Activated T-helper 17 cell treated with anti-CD3 and anti-CD28 coated beads, Interleukin-2, amount 50 U/mL, for 72 hours (primary cell): ENCODE data around the gene TFAP2A. TPM values are rescaled to one million over a fixed set of nuclear protein-coding genes. Genes with fewer than 3 reads are reported as not detected.
A peak's percentile ranks its signal among the peaks of the same experiment; 100 is the strongest.

ENCODE experiments used
- ATAC-seq: fragments of 150-1000 bp; cut with Tn5 transposase; replicated peaks from 2 replicates; pipeline ENCODE4 v1.10.0; 2021; ENCODE audit warnings: mild to moderate bottlenecking, moderate library complexity
- H3K27ac Mint-ChIP-seq: one replicate; pipeline ENCODE4 v1.8.0; 2022; ENCODE audit warnings: mixed read lengths
- H3K27me3 Mint-ChIP-seq: one replicate; pipeline ENCODE4 v1.8.0; 2022; ENCODE audit warnings: mixed read lengths
- H3K36me3 Mint-ChIP-seq: one replicate; pipeline ENCODE4 v1.8.0; 2022; ENCODE audit warnings: low read depth, mild to moderate bottlenecking, mixed read lengths
- H3K4me1 Mint-ChIP-seq: one replicate; pipeline ENCODE4 v1.8.0; 2022; ENCODE audit warnings: mixed read lengths
- H3K4me3 Mint-ChIP-seq: one replicate; pipeline ENCODE4 v1.8.0; 2022; ENCODE audit warnings: mild to moderate bottlenecking, mixed read lengths
- H3K9me3 Mint-ChIP-seq: one replicate; pipeline ENCODE4 v1.8.0; 2022; ENCODE audit warnings: mixed read lengths
- total RNA-seq, 2 donors: library from RNA; stranded (reverse); gene quantifications; one replicate each; pipeline ENCODE4 v1.2.3, GENCODE V29; 2022

The TFAP2A gene
- total RNA-seq, 2 donors from 2014 or later: 0.52 TPM; not detected in 1

DNA sequence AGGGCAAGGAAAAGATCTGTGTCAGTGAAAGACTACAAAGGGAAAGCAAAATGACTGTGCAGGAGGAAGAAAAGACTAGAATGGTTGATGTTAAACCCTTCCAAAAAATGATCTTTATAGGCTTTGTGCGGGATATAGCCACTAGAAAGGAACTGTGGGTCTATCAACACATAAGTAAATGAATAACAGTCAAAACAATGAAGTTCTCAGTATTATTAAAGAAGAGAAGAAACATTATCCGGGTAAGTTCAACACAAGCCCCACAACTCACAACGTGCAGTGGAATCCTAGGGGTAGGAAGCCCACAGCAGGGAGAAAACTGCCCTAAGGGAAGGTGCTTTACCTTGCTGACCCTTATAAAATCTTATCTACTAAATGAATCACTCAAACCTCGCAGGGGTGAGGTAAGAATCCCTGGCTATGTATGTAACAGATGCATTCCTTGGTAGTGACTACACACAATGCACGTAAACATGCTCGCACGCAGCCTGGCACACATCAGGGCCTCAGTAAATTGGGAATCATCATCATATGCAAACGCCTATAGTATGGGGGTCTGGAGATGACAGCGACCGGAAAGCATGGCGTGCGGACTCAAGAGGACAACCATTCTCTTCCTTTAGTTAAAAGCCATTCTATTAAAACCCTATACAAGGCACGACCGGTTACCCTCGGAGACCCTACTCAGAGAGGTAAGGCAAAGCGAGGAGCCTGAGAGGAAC lies 11.3 kb downstream of the TFAP2A start:
- Mint-ChIP-seq H3K4me1 (no peaks in the 10 kb centered on the region), H3K4me3 (peak overlapping the region; percentile 68), H3K36me3 (peaks cover 7% of the 10 kb centered on the region), H3K27me3 (peaks cover 28% of the 10 kb centered on the region), H3K9me3 (peaks cover 12% of the 10 kb centered on the region), H3K27ac (no peak overlapping the region)
- ATAC-seq: peak; percentile 8

DNA sequence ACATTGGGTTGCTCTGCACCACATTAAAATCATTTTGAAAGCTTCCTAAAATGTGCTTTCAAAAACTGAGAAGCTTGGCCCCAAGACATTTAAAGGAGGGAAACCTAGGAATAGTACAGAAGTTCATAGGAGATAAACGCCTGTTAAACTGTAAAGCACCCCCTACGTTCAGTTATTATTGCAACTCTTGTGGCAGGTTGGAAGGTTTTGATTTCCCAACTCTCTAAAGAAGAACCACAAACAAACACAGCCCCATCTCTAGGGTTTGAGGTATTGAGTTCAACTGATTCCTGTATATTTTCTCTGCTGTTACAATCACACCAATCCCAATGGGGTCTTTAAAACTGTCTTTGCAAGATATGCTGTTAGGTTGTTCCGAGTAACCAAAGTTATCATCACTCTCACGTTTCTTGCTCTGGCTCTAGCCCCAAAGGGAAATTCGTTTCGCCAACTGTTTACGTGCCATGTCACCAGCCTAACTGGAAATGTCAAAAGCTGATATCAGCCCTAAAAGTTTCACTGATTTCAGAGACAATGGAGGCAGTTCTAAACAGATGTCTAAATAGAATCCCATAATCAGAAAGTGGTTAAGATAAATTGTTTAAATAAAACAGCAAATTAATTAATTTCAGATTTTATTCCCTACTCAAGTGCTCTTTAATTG lies 12.1 kb downstream of the TFAP2A start:
- Mint-ChIP-seq H3K36me3 (peaks cover 7% of the 10 kb centered on the region), H3K9me3 (peaks cover 12% of the 10 kb centered on the region), H3K4me1 (no peaks in the 10 kb centered on the region), H3K4me3 (peak overlapping the region; percentile 68), H3K27ac (no peak overlapping the region), H3K27me3 (peaks cover 28% of the 10 kb centered on the region)
- ATAC-seq: no peak

DNA sequence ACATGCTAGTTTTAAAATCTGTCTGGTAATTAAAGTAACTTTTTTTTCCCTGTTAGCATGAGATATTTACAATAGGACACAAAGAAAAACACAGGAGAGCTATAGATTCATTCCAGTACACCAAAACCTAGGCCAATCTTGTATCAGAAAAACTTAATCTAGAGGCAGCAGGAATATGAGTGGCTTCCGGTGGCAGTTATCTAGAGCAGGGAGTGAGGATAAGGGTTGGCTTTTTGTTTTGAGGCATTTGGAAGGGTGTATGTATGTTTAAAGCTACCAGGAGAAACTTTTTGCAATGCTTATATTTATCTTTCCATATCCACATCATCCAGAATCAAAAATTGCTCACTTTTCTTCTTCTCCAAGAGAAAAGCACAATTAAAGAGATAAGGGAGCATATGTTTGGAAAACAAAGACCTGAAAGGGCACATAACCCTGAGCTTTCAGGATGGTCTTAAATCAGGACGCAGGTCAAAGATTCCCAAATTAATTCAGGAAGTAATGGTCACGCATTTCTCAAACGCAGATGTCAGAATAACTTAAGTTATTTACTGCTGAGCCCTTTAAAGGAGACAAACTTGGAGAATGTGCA lies 13.1 kb downstream of the TFAP2A start:
- H3K27ac Mint-ChIP-seq: no peak overlapping the region
- H3K9me3 Mint-ChIP-seq: peaks cover 16% of the 10 kb centered on the region
- H3K27me3 Mint-ChIP-seq: peaks cover 31% of the 10 kb centered on the region
- no peak for ATAC-seq
- no peak overlapping the region for H3K4me3 Mint-ChIP-seq
- H3K36me3 Mint-ChIP-seq: peaks cover 7% of the 10 kb centered on the region
- no peaks in the 10 kb centered on the region for H3K4me1 Mint-ChIP-seq

DNA sequence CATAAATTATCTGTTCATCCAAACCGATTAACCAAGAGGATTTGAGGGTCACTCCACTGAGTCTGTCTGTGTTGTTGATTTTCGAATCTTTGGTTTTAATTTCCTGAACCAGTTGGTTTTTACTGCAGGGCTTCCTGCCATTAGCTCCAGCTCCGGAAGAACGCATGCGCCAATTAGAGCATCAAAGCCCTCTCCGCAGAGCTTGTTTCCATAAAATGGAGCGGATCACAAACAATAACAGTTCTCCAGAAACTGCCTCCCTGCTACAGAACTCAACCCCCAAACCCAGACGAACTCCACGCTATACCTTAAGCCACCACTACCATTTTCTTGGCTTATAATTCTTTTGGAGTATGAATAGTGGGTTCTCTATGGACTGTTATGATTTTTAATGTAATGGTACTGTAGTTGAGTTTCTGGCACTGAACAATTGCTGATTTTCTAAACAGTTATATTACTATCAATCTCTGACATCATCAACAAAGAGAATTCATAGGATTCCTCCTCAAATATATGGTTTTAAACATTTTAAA lies 13.8 kb downstream of the TFAP2A start:
- Mint-ChIP-seq H3K4me1 (no peaks in the 10 kb centered on the region), H3K36me3 (peaks cover 7% of the 10 kb centered on the region)

DNA sequence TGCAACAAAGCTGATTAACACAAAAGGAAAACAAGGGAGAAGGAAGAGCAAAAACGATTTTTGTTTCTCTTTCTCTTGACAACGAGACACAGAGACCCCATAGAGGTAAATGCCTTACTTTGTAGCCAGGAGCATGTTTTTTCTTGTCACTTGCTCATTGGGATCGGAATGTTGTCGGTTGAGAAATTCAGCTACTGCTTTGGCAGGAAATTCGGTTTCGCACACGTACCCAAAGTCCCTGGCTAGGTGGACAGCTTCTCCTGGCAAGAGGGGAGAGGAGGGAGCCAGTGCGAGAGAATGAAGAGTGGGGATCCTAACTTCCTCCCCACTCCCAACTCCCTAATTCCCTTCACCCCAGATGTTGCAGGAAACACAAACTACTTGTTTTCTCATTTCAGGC lies 14.5 kb downstream of the TFAP2A start:
- no peak for ATAC-seq
- Mint-ChIP-seq H3K4me1 (no peaks in the 10 kb centered on the region), H3K27ac (no peak overlapping the region), H3K4me3 (no peak overlapping the region), H3K27me3 (peaks cover 43% of the 10 kb centered on the region), H3K36me3 (peaks cover 7% of the 10 kb centered on the region), H3K9me3 (peaks cover 16% of the 10 kb centered on the region)

More for the DNA sequence above, 13.8 kb downstream of the TFAP2A start:
- Mint-ChIP-seq H3K27me3 (peaks cover 35% of the 10 kb centered on the region), H3K9me3 (peaks cover 16% of the 10 kb centered on the region), H3K27ac (no peak overlapping the region), H3K4me3 (no peak overlapping the region)
- no peak for ATAC-seq

DNA sequence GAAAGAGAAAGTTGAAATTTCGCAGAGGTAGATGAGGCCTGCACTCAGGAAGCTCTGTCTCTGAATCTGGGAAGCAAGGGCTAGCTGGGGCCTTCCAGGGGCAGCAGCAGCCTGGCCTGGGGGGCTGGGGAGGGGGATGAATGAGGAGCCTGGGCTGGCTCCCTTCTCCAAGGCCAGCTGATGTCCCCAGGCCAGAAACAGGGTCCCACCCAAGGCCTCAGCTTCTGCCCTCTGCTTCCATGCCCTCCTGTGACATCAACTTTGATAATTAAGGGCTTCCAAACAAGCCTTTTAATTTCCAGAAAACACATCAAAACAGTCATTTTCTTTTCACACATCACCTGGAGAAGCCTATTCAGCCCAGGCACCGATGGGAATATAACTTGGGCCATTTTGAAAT lies 15.4 kb downstream of the TFAP2A start:
- Mint-ChIP-seq H3K36me3 (peaks cover 7% of the 10 kb centered on the region), H3K27ac (no peak overlapping the region), H3K4me1 (no peaks in the 10 kb centered on the region), H3K4me3 (no peak overlapping the region), H3K27me3 (peaks cover 49% of the 10 kb centered on the region), H3K9me3 (peaks cover 16% of the 10 kb centered on the region)
- no peak for ATAC-seq

DNA sequence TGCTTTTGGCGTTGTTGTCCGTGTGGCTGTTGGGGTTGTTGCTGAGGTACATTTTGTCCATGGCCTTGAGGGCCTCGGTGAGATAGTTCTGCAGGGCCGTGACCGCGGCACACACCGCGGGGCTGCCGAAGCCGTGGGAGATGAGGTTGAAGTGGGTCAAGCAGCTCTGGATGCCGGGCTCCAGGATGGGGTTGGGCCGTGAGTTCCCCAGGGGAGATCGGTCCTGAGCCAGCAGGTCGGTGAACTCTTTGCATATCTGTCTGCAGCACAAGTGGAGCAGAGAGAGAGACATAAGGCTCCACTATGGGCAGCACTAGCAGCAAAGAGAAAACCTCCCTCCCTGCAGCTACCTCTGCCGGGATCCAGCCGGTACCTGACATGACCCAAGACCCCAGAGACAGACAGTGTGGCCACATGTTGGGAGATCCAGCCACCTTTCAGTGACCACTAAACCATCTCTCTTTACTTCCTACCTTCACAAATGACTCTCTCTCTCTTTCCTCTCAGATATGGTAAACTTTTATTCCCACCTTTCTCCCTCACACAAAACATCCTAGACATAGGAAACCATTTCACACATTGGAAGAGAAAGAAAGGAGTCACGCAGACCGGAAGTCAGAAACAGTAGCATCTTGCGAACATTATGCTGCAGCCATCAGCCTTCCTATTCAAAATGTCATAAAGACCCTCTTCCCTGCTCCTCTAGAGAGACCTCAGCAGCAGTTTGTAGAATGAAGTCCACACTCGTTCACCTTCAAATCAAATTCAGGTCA lies 16.2 kb downstream of the TFAP2A start:
- H3K36me3 Mint-ChIP-seq: peaks cover 7% of the 10 kb centered on the region
- no peak for ATAC-seq
- no peaks in the 10 kb centered on the region for H3K4me1 Mint-ChIP-seq
- H3K27me3 Mint-ChIP-seq: peaks cover 57% of the 10 kb centered on the region
- H3K27ac Mint-ChIP-seq: no peak overlapping the region
- no peak overlapping the region for H3K4me3 Mint-ChIP-seq
- peaks cover 19% of the 10 kb centered on the region for H3K9me3 Mint-ChIP-seq

DNA sequence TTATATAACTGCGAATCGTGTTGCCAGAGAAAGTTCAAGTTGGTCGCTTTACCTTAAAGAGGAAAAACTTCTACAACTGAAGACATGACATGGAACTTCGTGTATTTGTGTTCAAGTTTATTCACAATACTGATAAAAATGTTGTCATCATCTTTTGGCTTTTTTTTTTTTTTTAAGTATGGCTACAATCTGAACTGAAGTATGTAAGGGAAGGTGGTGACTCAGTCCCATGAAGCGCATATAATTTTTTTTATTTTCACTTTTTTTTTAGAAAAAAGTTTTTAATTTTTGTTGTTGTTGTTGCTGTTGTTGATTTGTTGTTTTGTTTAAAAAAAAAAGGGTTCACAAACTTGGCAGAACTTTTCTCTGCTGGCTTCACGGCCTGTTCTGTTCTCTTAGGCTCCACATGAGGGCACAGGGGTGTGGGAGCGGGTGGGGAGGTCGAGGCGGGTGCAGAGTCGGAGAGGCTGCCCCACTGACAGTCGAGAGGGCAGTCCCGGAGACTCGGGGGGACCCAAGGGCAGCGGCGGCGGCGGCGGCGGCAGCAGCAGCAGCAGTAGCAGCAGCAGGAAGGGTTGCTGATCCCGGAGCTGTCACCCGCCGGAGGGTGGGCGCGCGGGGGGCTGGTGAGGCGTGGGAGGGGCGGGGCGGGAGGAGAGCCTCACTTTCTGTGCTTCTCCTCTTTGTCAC lies 17.0 kb downstream of the TFAP2A start:
- H3K9me3 Mint-ChIP-seq: peaks cover 16% of the 10 kb centered on the region
- no peaks in the 10 kb centered on the region for H3K4me1 Mint-ChIP-seq
- H3K4me3 Mint-ChIP-seq: no peak overlapping the region
- no peak overlapping the region for H3K27ac Mint-ChIP-seq
- ATAC-seq: no peak
- H3K36me3 Mint-ChIP-seq: peaks cover 7% of the 10 kb centered on the region
- peaks cover 65% of the 10 kb centered on the region for H3K27me3 Mint-ChIP-seq

DNA sequence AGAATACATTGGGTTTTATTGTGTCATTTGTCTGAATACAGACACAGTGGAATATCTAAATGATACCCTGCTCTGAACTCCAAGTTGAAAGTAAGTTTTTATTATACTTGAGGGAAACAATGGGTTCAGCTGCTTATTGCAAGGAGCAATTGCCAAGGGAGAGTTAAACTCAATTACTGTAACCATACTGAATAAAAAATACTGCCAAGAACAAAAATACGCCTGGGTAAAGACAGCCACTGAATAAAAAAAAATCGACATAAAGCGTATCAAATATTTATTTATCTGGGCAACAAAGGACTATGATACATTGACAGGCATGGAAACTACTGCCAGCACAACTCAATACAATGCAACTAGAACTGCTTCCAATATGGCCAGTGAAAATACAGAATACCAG lies 18.1 kb downstream of the TFAP2A start:
- Mint-ChIP-seq H3K4me3 (no peak overlapping the region), H3K9me3 (peaks cover 21% of the 10 kb centered on the region), H3K36me3 (peaks cover 7% of the 10 kb centered on the region), H3K27me3 (peaks cover 76% of the 10 kb centered on the region), H3K27ac (no peak overlapping the region), H3K4me1 (no peaks in the 10 kb centered on the region)
- no peak for ATAC-seq

DNA sequence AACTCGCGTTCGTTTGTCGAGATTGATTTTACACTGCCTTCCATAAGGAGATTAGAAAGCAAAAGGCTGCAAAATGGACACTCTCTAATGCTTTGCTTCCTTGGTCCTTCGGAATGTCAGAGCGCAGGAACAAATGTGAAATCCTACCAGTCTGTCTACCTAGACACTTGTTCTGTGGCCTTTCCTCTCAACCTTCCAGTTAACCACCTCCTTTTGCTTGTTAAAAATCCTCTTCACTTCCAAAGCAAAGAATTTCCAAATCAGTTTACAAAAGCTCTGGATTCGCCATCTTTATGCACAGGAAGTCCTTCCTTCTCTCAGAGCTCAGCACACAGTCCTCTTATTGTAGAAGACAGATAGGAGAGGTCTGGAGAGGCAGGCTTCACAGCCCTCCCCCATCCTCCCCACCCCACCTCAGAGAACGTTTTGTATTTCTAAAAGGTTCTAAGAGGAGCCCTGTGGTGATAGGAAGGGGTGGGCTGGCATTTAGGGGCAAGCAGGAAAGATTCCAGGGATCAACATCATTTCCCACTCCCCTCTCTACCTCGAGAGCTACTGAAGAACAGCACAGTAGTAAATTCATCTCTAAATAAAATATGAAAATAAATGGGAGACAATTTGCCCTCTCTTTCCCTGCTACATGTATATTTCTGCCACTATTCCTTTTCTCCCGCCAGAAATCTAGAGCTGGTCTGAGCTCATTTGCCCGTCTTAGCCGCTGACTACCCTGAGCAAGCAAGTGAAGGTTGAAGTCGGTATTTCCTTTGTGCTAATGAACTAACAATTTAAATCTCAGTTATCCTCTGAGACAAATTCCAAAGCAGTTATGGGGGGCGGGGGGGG lies 18.9 kb downstream of the TFAP2A start:
- Mint-ChIP-seq H3K27me3 (peaks cover 84% of the 10 kb centered on the region), H3K36me3 (peaks cover 7% of the 10 kb centered on the region), H3K9me3 (peaks cover 21% of the 10 kb centered on the region), H3K27ac (no peak overlapping the region), H3K4me1 (no peaks in the 10 kb centered on the region), H3K4me3 (no peak overlapping the region)
- ATAC-seq: no peak

DNA sequence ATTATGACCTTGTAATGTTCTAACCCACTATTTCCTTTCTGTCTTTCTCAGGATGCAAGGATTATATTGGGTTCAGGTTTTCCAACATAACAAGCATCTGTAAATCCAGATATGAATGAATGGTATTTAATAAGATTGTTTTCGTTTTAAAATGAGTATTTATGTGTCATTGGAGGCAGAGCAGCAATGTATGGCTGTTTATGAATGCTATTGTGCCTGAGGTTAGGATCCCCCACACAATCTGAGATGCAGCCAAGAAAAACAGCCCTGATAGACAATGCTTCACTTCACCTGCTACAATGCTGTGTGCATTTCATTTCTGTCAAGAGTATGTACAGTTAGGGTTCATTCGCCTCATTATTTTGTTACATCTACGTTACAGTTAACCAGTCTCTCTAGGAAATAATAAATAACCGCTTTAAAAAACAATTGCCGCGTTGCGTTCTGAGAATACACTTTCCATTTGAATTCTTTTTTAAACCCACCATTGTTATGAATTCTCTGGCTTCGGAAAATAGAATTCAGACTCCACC lies 19.6 kb downstream of the TFAP2A start:
- Mint-ChIP-seq H3K27ac (no peak overlapping the region), H3K4me1 (no peaks in the 10 kb centered on the region), H3K9me3 (peaks cover 17% of the 10 kb centered on the region), H3K4me3 (no peak overlapping the region), H3K27me3 (peaks cover 84% of the 10 kb centered on the region), H3K36me3 (peaks cover 7% of the 10 kb centered on the region)
- ATAC-seq: no peak

DNA sequence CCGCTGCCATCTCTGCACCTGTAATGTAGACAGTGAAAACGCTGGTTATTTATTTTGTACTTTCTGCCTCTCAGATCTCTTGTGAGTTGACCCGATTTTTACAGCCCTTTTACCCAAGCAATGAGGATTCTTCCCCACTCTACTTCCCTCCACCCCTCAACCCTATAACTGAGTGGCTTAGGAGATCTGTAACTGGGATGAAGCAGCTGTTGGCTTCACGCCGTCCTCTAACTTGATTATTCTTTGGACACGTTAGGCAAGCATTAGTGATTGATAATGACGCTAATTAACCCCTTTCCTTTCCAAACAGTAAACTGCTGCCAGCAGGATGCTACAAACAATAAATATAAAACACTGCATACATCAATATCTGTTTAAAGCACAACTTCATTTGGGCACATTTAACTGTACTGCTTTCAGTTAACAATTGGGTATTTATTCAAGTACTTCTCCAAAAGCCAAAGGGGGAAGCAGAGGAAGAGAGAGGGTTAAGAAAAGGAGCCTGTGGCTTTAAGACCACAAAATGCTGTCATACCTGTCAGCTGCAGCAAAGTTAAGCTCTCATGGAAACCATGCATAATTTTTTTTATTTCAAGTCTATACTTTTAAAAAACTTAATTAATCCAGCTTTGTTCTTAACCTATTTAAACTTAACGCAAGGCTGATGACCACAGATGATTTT lies 21.2 kb downstream of the TFAP2A start:
- ATAC-seq: no peak
- no peak overlapping the region for H3K4me3 Mint-ChIP-seq
- H3K27ac Mint-ChIP-seq: no peak overlapping the region
- peaks cover 89% of the 10 kb centered on the region for H3K27me3 Mint-ChIP-seq
- peaks cover 19% of the 10 kb centered on the region for H3K9me3 Mint-ChIP-seq
- H3K4me1 Mint-ChIP-seq: no peaks in the 10 kb centered on the region
- H3K36me3 Mint-ChIP-seq: peaks cover 12% of the 10 kb centered on the region
